Stimulated activated CD4-positive, alpha-beta T cell treated with anti-CD3 and anti-CD28 coated beads, Interleukin-1b, Interleukin-23, amount 100 ng/mL, for 1 hour (primary cell): ENCODE results near the gene RAB27A.
A peak's percentile ranks its signal among the peaks of the same experiment; 100 is the strongest.

Experiments used
- DNase-seq, 2 donors: peaks; one replicate each; pipeline ENCODE4 v3.0.0-alpha.2; 2020; ENCODE audit warnings: low read depth in 2 of 2

Gene RAB27A

DNA sequence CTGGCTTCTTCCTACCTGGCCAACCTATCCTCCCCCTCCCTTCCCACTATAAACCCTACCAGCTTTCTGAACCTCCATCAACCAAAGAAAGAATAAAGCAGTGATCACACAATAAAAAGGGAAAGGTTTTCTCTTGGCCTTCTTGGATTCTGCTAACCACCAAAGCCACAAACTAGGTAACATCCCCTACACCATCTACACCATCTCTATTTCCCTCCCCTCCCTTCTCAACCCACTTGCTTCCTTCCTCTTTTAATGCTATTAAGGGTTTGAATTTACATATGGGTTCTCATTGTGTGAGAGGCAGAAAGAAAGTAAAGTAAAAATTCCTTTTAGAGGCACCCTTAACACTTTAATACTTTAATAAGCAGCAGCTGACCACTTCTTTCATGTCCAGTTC is 67.0 kb downstream of the RAB27A start:
- DNase-seq: no peak

DNA sequence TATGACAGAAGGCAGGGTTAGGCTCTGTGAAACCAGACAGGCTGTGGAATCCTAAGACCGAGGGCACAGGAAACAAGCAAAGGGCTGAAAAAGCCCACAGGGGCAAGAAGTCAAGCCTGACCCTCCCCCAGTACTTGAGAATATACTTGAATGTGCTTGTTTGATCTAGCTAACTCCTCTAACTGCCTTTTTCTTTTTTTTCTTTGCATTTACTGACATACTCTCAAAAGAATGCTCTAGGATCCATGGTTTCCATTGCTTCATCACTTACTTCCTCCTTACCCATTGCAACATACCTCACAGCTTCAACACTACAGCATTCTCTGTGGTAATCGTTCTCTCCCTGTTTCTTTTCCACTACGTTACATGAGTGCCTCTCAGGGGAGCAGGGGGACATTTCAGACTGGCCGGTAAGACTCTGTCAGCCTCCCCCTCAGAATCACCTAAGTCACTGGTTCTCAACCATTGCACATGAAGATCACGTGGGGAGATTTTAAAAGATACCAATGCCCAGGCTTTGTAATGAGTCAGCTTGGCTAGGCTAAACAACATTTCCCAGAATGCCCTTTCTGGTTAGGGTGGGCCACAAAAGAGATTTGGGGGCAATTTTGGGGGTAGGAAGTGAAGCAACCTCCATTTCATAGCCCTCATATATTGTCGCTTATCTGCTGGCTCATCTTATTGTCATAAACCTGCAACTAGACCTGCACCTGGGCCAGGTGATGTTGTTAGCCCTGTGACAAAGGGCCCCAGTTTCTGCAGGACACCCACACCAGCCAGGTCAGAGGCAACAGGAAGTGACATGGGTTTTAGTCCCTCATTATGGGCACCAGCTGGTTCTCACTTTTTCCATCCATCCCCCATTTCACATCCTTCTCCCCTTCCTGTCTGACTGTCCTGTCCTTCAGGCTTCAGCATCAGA is 68.3 kb downstream of the RAB27A start:
- no peak for DNase-seq

DNA sequence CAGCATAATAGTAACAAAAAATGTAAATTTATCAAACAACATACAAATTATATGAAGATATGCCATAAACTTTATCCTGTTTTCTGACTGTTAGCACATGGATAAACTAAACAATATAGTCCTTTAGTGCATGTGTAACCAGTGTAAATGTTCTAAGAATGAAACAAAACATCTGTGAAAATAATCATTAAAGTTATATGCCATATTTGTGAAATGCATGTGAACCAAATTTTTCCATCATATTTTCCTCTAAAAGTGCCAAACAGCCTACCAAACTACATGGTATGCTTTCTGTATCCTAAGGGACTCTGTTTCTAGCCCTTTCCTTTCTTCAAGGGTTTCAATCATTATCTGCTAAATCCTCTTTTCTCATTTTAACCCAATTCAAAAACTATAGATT is 69.0 kb downstream of the RAB27A start:
- no peak for DNase-seq

DNA sequence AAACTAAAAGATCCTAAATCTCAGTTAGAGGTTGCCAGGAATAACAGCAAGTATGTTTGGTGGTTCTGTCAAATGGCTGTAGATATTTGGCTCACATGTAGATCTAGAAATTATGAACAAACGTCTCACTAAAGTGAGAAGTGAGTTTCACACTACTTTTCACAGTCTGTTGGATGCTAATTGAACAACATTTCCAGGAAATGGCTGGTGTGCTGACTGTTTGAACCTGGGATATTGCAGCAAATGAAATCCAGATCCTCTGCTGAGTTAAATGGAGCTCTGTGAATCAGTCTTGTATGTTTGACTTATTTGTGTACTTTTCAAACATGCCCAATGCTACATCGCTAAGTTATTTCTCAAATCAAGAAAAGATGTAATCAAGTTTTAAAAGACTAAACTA is 71.6 kb downstream of the RAB27A start:
- no peak for DNase-seq

DNA sequence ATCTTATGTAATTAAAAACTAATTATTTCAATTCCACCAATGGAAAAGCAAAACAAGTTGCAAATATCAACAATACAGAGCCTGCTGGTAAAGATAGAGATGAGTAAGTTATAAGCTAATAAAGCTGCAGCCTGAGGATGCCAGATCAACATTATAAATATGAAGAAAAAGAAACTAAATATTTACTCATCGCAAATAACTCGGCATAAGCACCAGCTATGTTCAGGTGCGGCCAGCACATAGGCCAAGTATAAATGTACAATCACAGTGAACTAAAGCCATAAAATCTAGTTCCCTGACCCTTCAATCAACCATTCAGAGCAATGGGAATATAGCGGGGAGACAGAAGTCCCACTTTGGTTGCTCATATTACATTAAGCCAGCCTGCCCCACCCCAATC is 85.1 kb downstream of the RAB27A start:
- no peak for DNase-seq

DNA sequence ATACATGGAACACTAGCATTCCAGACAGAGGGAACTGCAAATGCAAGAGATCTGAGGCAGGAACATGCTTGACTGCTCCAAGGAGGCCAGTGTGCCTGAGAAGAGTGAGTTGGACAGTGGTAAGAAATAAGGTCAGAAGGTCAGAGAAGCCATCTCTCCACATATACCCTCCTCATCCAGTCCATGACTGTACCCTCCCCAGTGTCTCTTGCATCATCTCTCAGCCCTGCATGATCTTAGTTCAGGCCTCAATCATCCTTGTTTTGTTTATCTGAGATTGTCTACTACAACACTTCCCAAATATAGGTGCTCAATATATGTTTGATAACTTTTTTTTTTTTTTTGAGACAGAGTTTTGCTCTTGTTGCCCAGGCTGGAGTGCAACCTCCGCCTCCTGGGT is 87.4 kb downstream of the RAB27A start:
- no peak for DNase-seq

DNA sequence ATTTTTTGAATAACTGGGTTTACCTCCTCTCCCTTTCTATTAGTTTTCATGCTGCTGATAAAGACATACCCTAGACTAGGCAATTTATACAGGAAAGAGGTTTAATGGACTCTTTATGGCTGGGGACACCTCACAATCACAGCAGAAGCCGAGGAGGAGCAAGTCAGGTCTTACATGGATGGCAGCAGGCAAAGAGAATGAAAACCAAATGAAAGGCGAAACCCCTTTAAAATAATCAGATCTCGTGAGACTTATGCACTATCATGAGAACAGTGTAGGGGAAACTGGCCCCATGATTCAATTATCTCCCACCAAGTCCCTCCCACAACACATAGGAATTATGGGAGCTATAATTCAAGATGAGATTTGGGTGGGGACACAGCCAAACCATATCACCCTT is 90.9 kb downstream of the RAB27A start:
- DNase-seq: no peak

DNA sequence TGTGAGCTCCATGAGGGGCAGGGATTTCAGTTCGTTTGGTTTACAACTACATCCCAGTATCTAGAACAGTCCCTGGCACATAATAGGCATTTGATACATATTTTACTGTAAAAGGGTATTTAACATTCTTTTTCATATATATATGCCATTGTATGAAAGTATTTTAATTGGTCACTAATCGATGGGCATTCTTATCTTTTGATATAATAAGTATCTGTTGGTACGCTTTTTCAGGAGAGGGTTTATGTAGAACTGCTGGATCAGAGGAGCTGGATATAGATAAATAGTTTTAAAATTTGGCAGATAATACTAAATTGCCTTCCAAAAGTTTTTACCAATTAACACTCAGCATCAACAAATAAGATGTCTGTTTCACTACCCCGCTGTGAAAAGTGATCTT is 91.9 kb downstream of the RAB27A start:
- DNase-seq: no peak

DNA sequence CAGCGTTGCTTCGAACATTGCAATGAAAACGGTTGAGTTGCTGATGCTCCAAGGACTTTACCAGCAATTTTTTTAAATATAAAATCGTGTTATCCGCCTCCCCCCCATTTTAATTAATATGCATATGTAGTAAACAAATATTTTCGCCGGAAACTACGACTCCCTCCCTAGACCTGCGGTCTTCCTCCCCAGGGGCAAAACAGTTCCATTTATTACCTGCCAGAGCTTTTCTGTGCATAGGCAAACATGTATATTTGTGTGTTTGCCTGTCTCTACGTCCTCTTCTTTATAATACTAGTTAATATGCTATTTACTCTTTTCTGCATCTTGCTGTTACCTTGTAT is 92.3 kb downstream of the RAB27A start:
- no peak for DNase-seq

DNA sequence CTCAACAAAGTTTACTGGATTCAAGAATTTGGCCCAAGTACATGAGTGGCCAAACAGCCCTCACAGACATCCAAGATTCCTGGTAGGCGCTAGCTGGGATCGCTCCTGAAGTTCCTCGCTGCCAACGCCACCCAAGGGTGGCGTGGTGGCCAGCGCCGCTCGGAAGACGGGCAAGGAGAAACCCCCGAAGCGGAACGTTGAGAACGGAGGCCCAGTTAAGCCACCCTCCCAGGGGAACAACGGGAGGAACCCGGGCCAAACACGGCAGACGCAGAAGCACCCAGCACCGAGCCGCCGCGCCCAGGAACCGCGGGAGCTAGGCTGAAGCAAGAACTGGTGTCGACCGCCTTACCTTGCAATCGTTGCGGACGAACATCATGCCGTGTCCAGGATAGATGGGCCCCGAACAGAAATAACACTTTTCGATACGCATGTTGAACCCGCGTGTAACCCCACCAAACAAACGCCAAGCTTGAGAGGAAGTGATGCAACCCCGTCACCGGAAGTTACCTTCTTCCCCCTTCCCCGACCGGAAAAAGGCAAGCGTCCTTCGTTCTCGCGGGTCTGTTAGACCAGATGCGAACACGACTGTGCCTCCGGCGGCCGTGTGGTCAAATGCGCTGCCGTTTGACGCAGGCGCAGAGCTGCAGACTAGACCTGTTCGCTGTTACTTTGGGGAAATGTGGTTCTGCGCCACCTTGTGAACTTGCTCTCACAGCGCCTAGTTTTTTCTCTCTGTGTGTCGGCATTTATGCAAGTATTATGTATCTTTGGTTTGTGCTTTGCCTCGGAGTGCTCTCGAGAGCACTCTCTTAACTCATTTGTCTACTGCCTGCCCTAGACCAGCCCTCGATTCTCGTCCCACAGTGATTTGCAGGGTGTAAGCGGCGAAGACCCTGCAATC is 92.9 kb downstream of the RAB27A start, which contains the start of gene RSL24D1:
Gene RSL24D1 (minus strand): TSS at position 484 of the 904 bp plus-strand sequence. CDS start 51 bp downstream, at position 433.
- peak; percentile 86 to 91 for DNase-seq

DNA sequence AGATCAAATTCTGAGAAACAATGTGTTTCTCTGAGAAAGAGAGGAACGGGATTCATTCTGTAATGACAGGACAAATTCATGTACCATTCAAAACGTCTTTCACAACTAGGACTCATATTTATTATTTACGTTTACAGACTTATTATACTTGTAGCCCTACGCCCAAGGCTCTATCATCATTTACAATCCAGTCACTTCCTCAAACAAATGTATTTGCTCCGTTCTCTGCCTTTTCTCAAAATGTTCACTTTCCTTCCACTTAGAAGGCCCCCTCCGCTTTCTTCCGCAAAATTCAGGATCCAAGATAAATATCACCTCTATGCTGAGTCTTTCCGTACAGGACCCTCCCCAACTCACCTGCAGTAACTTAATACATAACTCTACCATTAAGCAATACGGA is 93.6 kb downstream of the RAB27A start:
- no peak for DNase-seq

DNA sequence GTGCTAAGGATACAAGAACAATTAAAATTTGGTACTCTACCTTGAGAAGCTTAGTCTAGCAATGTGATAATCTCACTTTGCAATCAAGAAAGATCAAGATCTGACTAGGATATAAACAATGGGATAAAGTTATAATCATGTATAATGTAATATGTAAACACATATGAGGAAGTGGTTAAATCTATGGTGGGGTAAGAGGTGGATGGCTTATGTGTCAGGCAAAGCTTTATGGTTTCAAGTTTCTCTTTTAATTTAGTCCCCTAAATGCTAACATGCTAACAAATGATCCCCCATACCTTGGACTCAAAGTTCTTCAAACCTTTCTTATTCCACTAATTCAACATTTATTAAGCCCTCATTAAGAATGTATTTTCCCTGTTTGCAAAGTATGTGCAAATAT is 95.4 kb downstream of the RAB27A start:
- DNase-seq: no peak

DNA sequence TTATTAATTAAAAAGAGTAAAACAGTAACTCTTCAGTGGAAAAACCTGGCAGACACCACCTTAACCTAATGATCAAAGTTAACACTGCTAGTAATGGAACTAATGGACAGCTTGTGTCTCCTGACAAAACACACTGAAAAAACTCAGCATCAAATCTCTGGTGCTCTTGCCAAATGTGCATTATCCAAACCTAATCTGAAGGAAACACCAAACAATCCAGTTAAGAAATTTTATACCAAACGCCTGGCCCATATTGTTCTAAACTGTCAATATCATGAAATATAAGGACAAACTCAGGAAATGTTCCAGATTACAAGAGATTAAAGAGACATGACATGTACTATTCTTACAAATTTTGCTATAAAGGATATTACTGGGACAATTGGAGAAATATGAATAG is 103.3 kb downstream of the RAB27A start:
- DNase-seq: no peak

DNA sequence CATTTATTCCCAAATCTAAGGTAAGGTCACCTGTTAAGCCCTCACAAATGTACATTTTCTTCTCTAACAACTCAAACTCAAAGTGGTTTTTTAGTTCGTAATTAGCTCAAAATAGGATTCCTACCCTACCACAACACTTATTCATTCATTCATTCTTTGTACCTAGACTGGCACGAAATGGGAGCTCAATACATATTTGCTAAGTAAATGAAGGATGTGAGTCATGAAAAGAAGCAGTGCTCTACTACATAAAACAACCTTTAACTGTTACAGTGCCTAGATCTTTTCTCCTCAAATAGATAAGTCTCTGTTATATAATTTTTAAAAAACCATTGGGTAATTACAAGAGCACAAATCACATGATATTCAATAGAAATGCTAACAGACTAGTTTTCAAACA is 105.9 kb downstream of the RAB27A start:
- no peak for DNase-seq

DNA sequence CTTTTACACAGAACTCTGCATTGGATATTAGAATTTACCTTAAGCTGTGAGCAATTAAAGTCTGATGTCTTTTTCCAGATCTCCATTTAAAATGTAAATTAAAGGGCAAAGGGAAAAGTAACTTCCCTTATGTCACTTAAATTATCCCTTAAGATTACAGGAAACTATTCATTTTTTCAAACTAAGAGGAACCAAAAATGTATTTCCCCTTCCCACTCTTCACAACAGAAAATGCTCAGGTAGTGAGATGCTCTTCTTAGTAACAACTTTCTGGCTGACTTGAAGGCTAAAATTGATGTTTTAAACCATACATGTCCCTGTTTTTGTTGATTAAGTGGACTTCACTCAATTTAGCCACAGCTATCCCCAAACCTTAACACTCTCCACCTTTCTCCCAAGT is 110.5 kb downstream of the RAB27A start:
- DNase-seq: no peak

DNA sequence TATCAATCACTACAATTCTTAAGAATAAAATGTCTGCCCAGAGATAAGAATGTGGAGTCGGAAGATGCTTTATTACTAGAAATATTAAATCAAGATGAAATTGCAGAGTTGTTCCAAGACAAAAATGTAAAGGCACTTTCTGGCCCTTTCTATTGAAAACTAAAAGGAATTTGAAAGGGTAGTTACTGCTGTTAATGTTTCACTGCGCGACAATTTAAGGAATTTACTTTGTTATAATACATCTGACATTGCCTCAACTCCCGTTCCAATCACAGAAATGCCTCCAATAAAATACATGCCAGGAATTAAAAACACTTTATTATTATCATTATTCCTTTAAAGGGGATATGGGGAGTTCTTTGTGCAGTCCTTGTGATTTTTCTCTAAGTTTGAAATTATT is 119.3 kb downstream of the RAB27A start:
- no peak for DNase-seq

DNA sequence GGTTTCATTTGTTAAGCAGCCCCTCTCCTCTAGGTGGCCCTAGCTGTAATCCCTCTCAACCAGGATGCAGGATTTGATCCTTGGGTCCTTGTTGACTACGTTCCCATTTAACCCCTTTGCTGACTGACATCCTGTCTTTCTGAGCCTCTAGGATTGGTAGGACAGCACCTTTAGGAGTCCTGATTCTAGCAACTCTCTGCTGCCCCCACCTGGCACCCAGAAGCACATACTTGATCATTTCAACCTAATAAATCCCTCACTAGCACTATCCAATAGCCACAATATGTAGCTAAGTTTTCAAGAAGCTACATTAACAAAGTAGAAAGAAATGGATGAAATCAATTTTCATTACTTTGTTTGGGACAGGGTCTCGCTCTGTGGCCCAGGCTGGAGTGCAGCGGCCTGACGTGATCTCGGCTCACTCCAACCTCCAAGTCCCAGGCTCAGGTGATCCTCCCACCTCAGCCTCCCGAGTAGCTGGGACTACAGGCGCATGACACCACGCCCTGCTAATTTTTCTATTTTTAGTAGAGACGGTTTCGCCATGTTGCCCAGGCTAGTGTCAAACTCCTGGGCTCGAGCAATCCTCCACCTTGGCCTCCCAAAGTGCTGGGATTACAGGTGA is 121.2 kb downstream of the RAB27A start:
- peak; percentile 2 to 17 for DNase-seq

DNA sequence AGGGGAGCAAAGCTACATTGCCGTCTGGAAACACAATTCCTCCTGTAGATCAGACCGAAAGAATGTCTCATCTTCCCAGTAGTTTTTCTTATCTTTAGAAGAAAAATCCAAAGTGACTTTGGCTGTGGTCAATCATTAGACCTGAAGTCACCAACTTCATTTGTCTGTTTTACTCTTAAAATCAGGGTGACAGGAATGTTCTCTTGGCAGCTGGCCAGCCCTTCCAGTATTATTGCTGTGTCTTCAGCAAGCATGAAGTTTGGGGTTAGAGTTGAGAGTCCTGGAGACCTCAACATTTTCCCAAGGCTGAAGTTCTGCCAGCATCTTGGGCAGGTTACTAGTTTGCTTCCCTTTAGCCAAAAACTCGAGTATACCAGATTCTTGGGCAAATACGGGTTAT is 125.3 kb downstream of the RAB27A start:
- DNase-seq: no peak
